H54 (cell line): ENCODE data around the gene PLGLB1.
A peak's percentile ranks its signal among the peaks of the same experiment; 100 is the strongest.
"Not testable (repeated sequence)": the region's sequence is repeated elsewhere in the genome, so short reads cannot be mapped to it uniquely, and the experiment has no call there.

Experiments
- DNase-seq: peaks from one replicate; pipeline ENCODE4 v3.0.0; 2011; ENCODE audit warnings: low spot score, mixed read lengths; ENCODE audit not compliant: insufficient read length
- FAIRE-seq: peaks from 3 replicates; lab custom pipeline; 2011; peaks lifted over from hg19 to GRCh38; lab: Jason Lieb, UNC

Gene PLGLB1

DNA sequence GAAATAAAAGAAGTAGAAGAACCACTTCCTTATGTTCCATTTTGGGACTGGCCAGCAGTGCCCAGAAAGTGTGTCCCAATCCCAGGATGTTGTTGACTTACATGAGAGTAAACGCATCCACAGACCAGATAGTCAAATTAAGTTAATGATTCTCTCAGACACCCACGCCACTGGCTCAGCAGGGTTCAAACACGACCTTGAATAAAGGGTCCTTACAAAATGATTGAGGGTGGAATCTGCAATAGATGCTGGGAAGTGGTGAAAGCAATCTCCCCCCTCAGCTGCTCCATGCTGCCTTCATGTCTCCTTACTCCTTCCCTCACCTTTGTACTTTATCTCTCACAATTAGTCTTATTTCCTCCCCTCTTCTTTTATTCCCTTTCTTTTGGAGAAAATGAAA is at the start of gene PLGLB1:
Gene PLGLB1, minus strand, starts transcription at position 101 of the 400 bp plus-strand sequence. Its CDS starts 61 bp downstream, at position 40.
- FAIRE-seq, DNase-seq: not testable (repeated sequence)

DNA sequence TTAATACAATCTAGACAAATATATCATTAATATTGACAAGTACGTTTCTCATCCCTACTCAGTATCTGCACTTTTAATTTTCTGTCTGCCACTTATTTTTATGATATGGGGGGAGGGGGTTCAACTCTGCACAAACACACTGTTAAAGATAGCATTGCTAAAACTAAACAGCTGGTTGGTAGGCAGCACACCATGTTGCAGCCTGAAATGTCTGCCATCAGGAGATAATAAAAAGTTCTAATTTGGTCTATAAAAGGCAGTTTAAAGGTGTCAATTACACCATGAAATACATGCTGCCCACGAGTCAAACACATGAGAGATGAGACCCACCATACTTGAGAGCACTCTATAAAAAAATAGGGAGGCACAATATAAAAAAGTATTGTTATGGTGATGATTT is 42.7 kb upstream of the PLGLB1 start:
- DNase-seq = not testable (repeated sequence)
- peak; percentile 11 for FAIRE-seq

DNA sequence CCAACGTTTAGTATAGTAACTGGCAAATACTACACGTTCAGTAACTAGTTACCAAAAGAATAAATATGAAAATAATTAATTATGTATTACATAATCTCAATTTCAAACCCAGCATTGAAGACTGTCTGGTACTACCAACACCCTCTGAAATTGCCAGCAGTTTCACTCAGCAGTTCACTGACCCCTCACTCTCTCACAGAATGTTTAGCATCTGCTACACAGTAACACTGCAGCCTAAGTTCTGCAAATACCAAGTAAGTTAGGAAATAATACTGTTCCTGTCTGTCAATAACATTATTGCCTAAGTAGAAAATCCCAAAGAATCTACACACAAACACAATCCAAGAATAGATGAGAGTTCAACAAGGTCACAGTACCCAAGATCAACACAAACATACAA is 41.8 kb upstream of the PLGLB1 start:
- DNase-seq = not testable (repeated sequence)
- peak; percentile 52 for FAIRE-seq

DNA sequence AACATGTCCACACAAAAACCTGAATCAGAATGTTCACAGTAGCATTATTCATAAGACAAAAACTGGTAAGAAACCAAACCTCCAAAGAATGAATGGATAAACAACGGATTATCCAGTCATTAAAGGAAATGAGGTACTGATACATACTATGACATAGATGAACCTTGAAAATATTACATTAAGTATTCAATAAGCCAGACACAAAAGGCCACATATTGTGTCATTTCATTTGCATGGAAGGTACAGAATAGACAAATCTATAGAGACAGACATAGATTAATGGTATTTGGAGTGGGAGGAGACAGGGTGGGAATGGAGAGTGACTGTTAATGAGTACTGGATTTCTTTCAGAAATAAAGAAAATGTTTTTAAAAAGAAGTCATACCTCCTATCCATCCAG is 39.9 kb upstream of the PLGLB1 start:
- not testable (repeated sequence) for DNase-seq, FAIRE-seq

DNA sequence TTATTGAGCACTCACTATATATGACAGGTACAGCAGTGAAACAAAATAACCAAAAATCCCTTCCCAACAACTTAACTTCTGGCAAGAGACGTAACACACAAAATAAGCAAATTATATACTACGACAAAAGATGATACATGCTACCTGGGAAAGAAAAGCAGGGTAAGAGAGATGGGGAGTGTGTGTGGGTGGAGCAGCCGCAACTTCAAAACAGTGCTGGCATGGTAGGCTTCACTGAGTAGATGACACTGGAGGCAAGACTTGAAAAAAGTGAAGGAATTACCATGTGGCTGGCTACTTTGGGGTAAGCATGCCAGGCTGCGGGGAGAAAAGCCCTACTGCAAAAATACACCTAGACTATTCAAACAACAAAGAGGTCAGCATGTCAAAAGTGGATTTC is 36.0 kb upstream of the PLGLB1 start:
- not testable (repeated sequence) for FAIRE-seq, DNase-seq

GRCh38 chr2:87056843-87057242 is 35.2 kb upstream of the PLGLB1 start:
- FAIRE-seq = not testable (repeated sequence)

DNA sequence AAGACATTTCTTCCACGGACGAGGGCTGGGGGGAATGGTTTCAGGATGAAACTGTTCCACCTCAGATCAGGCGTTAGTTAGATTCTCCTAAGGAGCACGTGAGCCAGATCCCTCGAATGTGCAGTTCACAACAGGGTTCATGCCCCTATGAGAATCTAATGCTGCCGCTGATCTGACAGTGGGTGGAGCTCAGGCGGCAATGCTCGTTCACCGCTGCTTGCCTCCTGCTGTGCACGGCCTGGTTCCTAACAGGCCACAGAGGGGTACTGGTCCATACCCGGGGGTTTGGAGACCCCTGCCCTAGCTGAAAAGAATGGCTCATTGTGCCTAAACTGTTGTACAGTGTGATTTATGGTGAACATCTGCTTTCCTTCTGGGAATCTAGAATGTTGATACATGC is 34.8 kb upstream of the PLGLB1 start:
- DNase-seq, FAIRE-seq: not testable (repeated sequence)

More at GRCh38 chr2:87056843-87057242, 35.2 kb upstream of the PLGLB1 start:
- DNase-seq = not testable (repeated sequence)

DNA sequence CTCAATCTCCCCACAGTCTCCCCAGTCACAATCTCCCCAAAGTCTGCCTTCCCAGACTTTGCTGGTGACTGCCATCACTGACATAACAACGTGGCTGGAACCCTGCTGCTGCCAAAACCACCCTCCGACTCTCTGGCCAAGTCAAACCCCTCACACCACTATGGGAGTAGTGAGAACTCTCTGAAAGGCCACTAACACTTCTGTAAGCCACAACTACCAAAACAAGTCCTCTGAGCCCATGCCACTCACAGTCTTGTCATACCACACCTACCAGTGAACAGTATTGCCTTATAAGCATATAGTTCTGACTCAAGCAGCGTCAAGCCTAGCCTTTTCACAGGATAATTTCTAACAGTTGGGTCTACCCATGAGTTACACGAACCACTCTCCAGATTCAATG is 32.7 kb upstream of the PLGLB1 start:
- DNase-seq = not testable (repeated sequence)
- FAIRE-seq = peak; percentile 67

GRCh38 chr2:87041321-87041978 is 19.8 kb upstream of the PLGLB1 start:
- FAIRE-seq, DNase-seq: not testable (repeated sequence)

GRCh38 chr2:87028607-87029006 is 7.0 kb upstream of the PLGLB1 start:
- peak; percentile 52 for FAIRE-seq
- not testable (repeated sequence) for DNase-seq

DNA sequence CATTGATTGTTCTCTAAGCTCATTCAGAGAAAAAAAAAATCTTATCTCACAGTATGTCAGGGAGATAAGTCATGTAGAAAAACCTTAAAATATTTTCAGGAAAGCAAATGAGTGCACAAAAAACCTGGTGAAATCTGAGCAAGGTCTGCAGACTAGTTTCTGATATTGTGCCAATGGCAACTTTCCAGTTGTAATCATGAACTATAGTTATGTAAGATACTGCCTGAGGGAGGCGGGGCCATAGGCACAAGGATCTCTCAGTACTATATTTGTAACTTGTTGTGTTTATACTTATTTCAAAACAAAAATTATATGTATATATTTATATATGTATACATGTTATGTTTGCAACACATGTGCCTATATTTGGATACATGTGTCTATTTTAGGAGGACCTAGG is 5.2 kb upstream of the PLGLB1 start:
- not testable (repeated sequence) for FAIRE-seq, DNase-seq

- DNase-seq = not testable (repeated sequence)
- peak; percentile 6 for FAIRE-seq
Measured at GRCh38 chr2:87025927-87026326, 4.3 kb upstream of the PLGLB1 start.

- not testable (repeated sequence) for DNase-seq, FAIRE-seq
Measured at GRCh38 chr2:87023988-87024615, 2.5 kb upstream of the PLGLB1 start.

GRCh38 chr2:87021043-87021442 is 601 bp downstream of the PLGLB1 start:
- FAIRE-seq = peak; percentile 48
- DNase-seq = not testable (repeated sequence)

- DNase-seq, FAIRE-seq: not testable (repeated sequence)
Measured at GRCh38 chr2:87019053-87019452, 2.6 kb downstream of the PLGLB1 start.

GRCh38 chr2:87014489-87015169 is 7.0 kb downstream of the PLGLB1 start:
- FAIRE-seq, DNase-seq: not testable (repeated sequence)

GRCh38 chr2:87004398-87004797 is 17.2 kb downstream of the PLGLB1 start:
- not testable (repeated sequence) for DNase-seq, FAIRE-seq
